Head of caudate nucleus (tissue), 42 donors: Measurements from ENCODE around the gene PCDHA2.
"Not testable (repeated sequence)": the region's sequence is repeated elsewhere in the genome, so short reads cannot be mapped to it uniquely, and the experiment has no call there.

Experiments used
- DNase-seq, 42 donors: peaks; one replicate each; pipeline versions ENCODE4 v3.0.0 to v3.0.0-alpha.2; 2020 to 2021; ENCODE audit warnings: mixed read lengths in 7 of 42
- intact Hi-C: fragments of 100-400 bp; cut with DNase I; formaldehyde crosslinking; loops from one replicate; pipeline ENCODE4 v1.15.0; 2022

Gene PCDHA2

GRCh38 chr5:140794595-140795258, at the start of gene PCDHA2:
Gene PCDHA2 (plus strand): TSS chr5:140794852.
- DNase-seq, result peak in 5 of 42 donors; percentile 25 to 60 (median 27)
- intact Hi-C loops, result no loop called here

DNA sequence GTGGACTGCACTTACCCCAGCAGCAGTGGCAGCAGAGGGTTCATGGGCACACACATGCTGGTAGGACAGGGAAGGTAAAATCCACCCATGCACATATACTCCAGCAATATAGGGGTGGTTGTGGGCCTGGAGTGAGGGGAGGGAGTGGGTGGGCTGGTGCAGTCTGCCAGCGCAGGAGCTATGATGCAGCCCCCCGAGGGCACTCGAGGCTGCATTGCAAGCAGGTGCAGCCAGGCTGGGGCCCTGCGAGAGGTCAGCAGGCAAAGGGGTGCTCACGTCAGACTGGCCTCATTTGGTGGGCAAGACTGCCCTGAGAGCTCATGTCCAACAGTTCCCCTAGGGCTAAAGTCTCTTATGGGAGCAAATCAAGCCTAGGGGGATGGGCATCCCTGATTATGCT, 41.1 kb upstream of the PCDHA2 start:
- intact Hi-C loops, result no loop called here
- no peak for DNase-seq

DNA sequence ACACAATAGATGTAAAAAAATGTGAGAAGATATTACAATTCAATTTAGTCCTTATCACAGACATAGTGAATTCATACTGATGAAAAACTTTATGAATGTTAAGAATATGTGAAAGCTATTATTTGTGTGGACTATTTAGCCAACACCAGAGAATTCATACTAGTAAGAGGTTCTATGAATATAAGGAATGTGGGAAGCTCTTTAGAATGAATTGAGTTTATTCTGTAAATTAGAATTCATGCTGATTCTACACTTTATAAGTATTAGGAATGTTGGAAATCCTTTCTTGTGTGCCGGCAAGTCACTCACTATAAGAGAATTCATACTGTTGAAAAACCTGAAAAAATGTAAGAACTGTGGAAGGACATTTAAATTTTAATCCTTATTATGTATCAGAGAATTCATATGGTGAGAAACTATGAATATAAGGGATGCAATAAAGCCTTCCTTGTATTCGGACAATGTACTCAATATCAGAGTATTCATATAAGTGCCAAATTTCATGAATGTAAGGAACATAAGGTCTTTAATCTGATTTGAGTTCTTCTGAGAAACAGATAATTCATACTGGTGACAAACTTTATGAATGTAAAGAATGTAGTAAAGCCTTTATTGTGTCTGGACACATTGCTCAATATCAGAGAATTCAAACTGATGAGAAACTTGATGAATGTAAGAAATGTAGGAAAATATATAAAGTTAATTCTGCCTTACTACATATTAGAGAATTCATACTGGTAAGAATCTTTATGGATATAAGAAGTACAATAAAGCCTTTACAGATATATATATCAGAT, 30.3 kb upstream of the PCDHA2 start:
- intact Hi-C loops, result no loop called here

DNA sequence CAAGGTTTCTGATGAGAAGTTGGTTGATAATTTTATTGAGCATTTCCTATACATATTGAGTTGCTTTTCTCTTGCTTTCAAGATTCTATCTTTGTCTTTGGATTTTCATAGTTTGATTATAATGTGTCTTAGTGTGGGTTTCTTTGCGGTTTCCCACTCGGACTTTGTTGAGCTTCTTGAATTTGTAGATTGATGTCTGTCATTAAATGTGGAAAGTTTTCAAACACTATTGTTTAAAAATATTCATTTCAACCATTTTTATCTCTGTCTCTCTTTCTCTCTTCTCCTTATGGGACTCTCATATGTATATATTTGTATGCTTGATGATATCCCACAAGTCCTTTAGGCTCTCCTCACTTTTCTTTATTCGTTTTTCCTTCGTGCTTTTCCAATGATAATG, 27.2 kb upstream of the PCDHA2 start:
- no peak for DNase-seq
- intact Hi-C loops, result no loop called here

More for the DNA sequence above, 30.3 kb upstream of the PCDHA2 start:
- no peak for DNase-seq

- intact Hi-C loops, result no loop called here
- DNase-seq, result no peak
Measured at GRCh38 chr5:140780512-140780911, 14.1 kb upstream of the PCDHA2 start.

DNA sequence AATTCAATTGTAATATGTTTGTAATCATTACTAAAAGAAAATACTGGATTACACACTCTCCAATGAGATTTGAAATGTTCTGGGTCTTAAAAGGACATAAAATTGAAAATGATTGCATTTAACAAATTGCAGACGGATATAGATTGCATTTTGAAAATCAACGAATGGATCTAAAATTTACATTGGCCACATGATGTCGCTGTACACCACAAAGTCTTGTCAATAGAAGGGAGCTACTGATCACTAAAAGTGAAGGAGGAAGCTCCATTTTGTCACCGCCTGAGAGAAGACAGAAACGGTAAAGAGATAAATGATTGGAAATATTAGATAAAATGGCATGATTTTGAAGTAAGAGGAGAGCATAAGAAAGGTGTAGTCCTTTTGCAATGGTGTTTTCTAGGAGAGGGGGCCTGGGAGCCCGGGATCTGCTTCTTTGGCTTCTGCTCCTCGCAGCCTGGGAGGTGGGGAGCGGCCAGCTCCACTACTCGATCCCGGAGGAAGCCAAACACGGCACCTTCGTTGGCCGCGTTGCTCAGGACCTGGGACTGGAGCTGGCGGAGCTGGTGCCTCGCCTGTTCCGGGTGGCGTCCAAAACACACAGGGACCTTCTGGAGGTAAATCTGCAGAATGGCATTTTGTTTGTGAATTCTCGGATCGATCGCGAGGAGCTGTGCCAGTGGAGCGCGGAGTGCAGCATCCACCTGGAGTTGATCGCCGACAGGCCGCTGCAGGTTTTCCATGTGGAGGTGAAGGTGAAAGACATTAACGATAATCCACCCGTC, 8.6 kb upstream of the PCDHA2 start, which contains the start of gene PCDHA1:
PCDHA1 (plus strand) TSS at position 236 of the 782 bp plus-strand sequence.
- DNase-seq, result peak in 3 of 42 donors; percentile 10 to 36 (median 25)

GRCh38 chr5:140787422-140787821, 7.2 kb upstream of the PCDHA2 start:
- intact Hi-C loops, DNase-seq: not testable (repeated sequence)

More for the DNA sequence above, 8.6 kb upstream of the PCDHA2 start, which contains the start of gene PCDHA1:
- intact Hi-C loops, result no loop called here

DNA sequence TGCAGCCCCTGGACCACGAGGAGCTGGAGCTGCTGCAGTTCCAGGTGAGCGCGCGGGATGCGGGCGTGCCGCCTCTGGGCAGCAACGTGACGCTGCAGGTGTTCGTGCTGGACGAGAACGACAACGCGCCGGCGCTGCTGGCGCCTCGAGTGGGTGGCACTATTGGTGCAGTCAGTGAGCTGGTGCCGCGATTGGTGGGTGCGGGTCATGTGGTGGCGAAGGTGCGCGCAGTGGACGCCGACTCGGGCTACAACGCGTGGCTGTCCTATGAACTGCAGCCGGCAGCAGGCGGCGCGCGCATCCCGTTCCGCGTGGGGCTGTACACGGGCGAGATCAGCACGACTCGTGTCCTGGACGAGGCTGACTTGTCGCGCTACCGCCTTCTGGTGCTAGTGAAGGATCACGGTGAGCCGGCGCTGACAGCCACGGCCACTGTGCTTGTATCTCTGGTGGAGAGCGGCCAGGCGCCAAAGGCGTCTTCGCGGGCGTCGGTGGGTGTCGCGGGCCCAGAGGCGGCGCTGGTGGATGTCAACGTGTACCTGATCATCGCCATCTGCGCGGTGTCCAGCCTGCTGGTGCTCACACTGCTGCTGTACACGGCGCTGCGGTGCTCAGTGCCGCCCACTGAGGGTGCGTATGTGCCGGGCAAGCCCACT, 6.7 kb upstream of the PCDHA2 start:
- DNase-seq, intact Hi-C loops: not testable (repeated sequence)

DNA sequence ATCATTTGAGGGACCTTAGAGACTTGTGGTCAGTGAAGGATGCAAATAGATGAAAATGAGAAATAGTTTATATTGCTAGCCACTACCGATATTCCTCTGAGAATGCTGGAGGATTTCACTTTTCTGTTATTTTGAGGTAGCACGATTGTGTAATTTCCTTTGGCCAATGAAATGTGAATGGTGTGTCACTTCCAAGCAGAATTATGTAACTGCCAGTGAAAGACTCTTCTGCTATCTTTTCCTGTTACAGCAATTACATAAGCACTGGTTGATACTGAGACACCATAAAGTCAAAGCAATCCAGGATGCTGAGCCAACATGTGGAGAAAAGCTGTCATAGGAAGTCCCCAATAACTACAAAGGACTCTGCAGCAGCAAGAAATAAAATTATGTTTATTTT, 3.6 kb upstream of the PCDHA2 start:
- intact Hi-C loops, result no loop called here
- no peak for DNase-seq

DNA sequence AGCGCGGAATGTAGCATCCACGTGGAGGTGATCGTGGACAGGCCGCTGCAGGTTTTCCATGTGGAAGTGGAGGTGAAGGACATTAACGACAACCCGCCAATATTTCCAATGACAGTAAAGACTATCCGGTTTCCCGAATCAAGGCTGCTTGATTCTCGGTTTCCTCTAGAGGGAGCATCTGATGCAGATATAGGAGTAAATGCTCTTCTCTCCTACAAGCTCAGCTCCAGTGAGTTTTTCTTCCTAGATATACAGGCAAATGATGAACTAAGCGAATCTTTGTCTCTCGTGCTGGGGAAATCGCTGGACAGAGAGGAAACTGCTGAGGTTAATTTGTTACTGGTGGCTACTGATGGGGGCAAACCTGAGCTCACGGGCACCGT, 598 bp downstream of the PCDHA2 start:
- DNase-seq, result peak in 4 of 42 donors; percentile 13 to 53 (median 36)
- intact Hi-C loops, result no loop called here

GRCh38 chr5:140796072-140796717, 1.5 kb downstream of the PCDHA2 start:
- intact Hi-C loops, result not testable (repeated sequence)

DNA sequence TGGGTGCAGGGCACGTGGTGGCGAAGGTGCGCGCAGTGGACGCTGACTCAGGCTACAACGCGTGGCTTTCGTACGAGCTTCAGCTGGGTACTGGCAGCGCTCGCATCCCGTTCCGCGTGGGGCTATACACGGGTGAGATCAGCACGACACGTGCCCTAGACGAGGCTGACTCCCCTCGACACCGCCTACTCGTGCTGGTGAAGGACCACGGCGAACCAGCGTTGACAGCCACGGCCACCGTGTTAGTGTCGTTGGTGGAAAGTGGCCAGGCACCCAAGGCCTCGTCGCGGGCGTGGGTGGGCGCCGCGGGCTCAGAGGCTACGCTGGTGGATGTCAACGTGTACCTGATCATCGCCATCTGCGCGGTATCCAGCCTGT, 2.1 kb downstream of the PCDHA2 start:
- intact Hi-C loops, result no loop called here
- no peak for DNase-seq

More at GRCh38 chr5:140796072-140796717, 1.5 kb downstream of the PCDHA2 start:
- DNase-seq, result not testable (repeated sequence)

DNA sequence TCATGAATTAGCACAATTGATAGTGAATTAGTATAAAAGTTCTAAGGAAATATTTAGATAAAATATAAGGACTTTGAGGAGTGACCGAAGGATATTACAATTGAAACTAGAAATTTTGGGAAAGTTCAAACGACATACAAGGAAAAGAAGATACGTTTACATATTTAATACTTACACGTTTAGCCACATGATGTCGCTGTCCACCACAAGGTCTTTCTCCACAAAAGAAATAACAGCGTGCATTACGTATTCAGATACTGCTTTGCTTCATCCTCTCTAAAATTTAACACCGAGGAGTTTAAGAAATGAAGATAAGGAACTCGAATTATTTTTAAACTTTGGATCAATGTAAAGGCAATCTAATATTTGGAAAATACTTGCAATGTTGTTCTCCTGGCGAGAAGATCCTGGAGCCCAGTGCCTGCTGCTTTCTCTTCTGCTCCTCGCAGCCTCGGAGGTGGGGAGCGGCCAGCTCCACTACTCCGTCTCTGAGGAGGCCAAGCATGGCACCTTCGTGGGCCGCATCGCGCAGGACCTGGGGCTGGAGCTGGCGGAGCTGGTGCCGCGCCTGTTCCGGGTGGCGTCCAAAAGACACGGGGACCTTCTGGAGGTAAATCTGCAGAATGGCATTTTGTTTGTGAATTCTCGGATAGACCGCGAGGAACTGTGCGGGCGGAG, 6.3 kb downstream of the PCDHA2 start, which contains the start of gene PCDHA3:
PCDHA3 (plus strand) TSS at position 242 of the 678 bp plus-strand sequence.
- DNase-seq, result peak in 5 of 42 donors; percentile 31 to 79 (median 50)
- intact Hi-C loops, result no loop called here

DNA sequence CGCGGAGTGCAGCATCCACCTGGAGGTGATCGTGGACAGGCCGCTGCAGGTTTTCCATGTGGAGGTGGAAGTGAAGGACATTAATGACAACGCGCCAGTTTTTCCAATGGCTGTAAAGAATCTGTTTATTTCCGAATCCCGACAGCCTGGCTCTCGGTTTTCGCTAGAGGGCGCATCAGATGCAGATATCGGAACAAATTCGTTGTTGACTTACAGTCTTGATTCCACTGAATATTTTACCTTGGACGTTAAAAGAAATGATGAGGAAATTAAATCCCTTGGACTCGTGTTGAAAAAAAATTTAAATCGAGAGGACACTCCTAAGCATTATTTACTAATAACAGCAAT, 6.8 kb downstream of the PCDHA2 start:
- intact Hi-C loops, result no loop called here
- peak in 24 of 42 donors; percentile 26 to 80 (median 46) for DNase-seq

DNA sequence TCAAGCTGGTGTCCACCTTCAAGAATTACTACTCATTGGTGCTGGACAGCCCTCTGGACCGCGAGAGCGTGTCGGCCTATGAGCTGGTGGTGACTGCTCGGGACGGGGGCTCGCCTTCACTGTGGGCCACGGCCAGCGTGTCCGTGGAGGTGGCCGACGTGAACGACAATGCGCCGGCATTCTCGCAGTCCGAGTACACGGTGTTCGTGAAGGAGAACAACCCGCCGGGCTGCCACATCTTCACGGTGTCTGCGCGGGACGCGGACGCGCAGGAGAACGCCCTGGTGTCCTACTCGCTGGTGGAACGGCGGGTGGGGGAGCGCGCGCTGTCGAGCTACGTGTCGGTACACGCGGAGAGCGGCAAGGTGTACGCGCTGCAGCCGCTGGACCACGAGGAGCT, 7.7 kb downstream of the PCDHA2 start:
- intact Hi-C loops, result not testable (repeated sequence)

DNA sequence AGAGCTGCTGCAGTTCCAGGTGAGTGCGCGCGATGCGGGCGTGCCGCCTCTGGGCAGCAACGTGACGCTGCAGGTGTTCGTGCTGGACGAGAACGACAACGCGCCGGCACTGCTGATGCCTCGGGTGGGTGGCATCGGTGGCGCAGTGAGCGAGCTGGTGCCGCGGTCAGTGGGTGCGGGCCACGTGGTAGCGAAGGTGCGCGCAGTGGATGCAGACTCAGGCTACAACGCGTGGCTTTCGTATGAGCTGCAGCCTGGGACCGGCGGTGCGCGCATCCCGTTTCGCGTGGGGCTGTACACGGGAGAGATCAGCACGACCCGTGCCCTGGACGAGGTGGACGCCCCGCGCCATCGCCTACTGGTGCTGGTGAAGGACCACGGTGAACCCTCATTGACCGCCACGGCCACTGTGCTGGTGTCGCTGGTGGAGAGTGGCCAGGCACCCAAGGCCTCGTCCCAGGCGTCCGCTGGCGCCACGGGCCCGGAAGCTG, 8.2 kb downstream of the PCDHA2 start:
- no peak for DNase-seq
- intact Hi-C loops, result no loop called here

More for the DNA sequence above, 7.7 kb downstream of the PCDHA2 start:
- not testable (repeated sequence) for DNase-seq
